Esophagus squamous epithelium (tissue), 5 donors: ENCODE results near the gene ERG28. TPM values are rescaled to one million over a fixed set of nuclear protein-coding genes. Genes with fewer than 3 reads are reported as not detected.

Experiments
- DNase-seq: peaks from one replicate; lab custom pipeline; 2025; lab: John Stamatoyannopoulos, UW
- H3K27ac ChIP-seq, 4 donors: fragments of 200-600 bp; sonication (generic); one replicate each; pipeline ENCODE4 v1.5.1; 2016 to 2019; ENCODE audit warnings: mild to moderate bottlenecking in 1 of 4
- H3K27me3 ChIP-seq, 4 donors: fragments of 200-600 bp; sonication (generic); 1 replicate in 3 of 4; 2 replicates in 1 of 4; pipeline versions ENCODE4 v1.5.1 to v1.6.0; 2017 to 2021; ENCODE audit warnings: antibody characterized with exemption in 1 of 4
- H3K36me3 ChIP-seq, 3 donors: fragments of 200-600 bp; sonication (generic); one replicate each; pipeline ENCODE4 v1.5.1; 2016 to 2019
- H3K4me1 ChIP-seq, 3 donors: fragments of 200-600 bp; sonication (generic); one replicate each; pipeline ENCODE4 v1.5.1; 2017 to 2019
- H3K4me3 ChIP-seq, 4 donors: fragments of 200-600 bp; sonication (generic); 1 replicate in 3 of 4; 2 replicates in 1 of 4; pipeline ENCODE4 v1.5.1; 2016 to 2019; ENCODE audit warnings: mild to moderate bottlenecking in 2 of 4, moderate library complexity in 1 of 4
- H3K9me3 ChIP-seq, 3 donors: fragments of 200-600 bp; sonication (generic); one replicate each; pipeline ENCODE4 v1.5.1; 2016 to 2019
- CTCF ChIP-seq, 6 experiments: fragments of 450-650 bp in 4 of 6; fragments of 200-600 bp in 2 of 6; sonication (generic) in 2 of 6; IDR thresholded peaks; one replicate each; pipeline ENCODE4 v1.5.1; 2016 to 2019; ENCODE audit warnings: antibody characterized with exemption in 6 of 6, mild to moderate bottlenecking in 4 of 6, moderate library complexity in 4 of 6
- POLR2A ChIP-seq, 4 donors: fragments of 450-650 bp; IDR thresholded peaks; one replicate each; pipeline ENCODE4 v1.6.1; 2017; ENCODE audit warnings: antibody characterized with exemption in 4 of 4, mild to moderate bottlenecking in 4 of 4, moderate library complexity in 3 of 4
- WGBS, 2 donors: methylation state at CpG; one replicate each; pipeline ENCODE4 v1.1.5; 2018; 5-methylcytosine and 5-hydroxymethylcytosine counted together
- intact Hi-C: fragments of 100-400 bp; cut with DNase I; formaldehyde crosslinking; loops from one replicate; pipeline ENCODE4 v1.15.0; 2022
- total RNA-seq, 4 donors: library from RNA; depleted of rRNA; stranded (reverse); fragments of >200 nt; gene quantifications; one replicate each; pipeline ENCODE4 v1.1.0, GENCODE V29; 2016
- donor health status: DM: yes; HTN: yes; CAD: no.

Gene ERG28
- total RNA-seq, 4 donors from 2014 or later, result 14.5 to 23.2 (median 19.4) TPM

DNA sequence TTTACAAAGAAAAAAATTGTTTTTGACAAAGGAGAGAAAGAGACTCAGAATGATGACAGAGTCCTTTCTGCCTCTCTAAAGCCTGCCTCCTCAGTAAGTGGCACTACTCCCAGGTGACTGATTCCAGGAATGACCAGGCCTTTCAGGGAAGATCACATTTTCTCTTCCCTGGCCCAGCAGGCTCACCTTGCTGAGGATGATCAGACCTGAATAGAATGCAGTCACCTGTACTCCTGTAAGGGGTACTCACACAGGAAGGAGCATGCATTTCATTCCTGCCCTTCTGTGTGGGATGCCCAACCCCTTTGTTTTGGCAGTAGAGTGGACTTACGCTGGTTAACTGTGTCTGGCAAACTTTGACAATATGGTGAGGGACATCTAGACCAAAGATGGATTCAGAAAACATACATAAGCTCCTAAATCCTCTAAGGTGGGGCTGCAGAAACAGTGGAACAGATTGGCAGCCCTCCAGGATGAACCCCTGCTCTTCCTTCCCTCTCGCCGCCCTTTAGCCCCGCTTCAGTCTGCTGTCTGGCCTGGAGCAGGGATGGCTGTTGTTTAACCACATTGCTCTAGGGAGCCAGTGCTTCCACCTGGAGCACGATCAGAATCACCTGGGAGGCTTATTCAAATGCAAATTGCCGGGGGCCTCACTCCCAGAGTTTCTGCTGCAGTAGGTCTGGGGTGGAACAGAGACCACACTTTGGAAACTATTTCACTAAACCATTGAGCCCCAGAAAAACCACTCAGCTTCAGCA is 29.8 kb downstream of the ERG28 start:
- Histone ChIP-seq H3K36me3 (no peaks in the 10 kb centered on the region), H3K27me3 (no peaks in the 10 kb centered on the region), H3K4me1 (peaks cover 0 to 16% (median 0%) of the 10 kb centered on the region in 3 donors), H3K27ac (no peak overlapping the region), H3K4me3 (no peak overlapping the region), H3K9me3 (no peaks in the 10 kb centered on the region)
- DNase-seq, result no peak
- TF ChIP-seq CTCF (IDR thresholded peaks at IDR 0.05) (no peak), POLR2A (IDR thresholded peaks at IDR 0.05) (no peak)
- intact Hi-C loops, result no loop called here
- 63 to 64% methylated on average over 5 to 6 of the region's 6 CpGs for WGBS, 2 donors

DNA sequence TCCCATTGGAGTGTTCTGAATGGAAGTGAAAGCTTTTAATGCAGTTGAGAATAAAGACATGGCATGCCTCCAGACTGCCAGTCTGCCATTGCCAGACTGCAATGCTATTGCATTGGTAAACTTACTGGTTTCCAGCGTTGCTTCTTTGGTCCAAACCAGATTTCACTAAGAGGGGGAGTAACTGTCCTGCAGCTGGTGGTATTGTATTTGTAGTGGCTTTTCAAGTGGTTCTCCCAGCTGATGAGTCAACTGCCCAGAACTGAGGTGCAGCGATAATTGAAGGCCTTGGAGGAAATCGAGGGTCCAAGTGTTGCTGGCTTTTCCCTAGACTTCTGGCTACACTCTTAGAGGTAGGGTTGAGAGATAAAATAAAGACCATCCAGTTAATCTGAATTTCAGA is 31.9 kb downstream of the ERG28 start:
- H3K27me3 ChIP-seq, result no peaks in the 10 kb centered on the region
- no peak for DNase-seq
- no peak for TF ChIP-seq CTCF (IDR thresholded peaks at IDR 0.05)
- no peak for TF ChIP-seq POLR2A (IDR thresholded peaks at IDR 0.05)
- H3K27ac ChIP-seq, result no peak overlapping the region
- no peaks in the 10 kb centered on the region for H3K36me3 ChIP-seq
- H3K4me3 ChIP-seq, result no peak overlapping the region
- intact Hi-C loops, result no loop called here
- peaks cover 0 to 5% (median 0%) of the 10 kb centered on the region in 3 donors for H3K4me1 ChIP-seq
- WGBS, 2 donors, result 75 to 77% methylated on average over 3 of the region's 3 CpGs
- no peaks in the 10 kb centered on the region for H3K9me3 ChIP-seq

DNA sequence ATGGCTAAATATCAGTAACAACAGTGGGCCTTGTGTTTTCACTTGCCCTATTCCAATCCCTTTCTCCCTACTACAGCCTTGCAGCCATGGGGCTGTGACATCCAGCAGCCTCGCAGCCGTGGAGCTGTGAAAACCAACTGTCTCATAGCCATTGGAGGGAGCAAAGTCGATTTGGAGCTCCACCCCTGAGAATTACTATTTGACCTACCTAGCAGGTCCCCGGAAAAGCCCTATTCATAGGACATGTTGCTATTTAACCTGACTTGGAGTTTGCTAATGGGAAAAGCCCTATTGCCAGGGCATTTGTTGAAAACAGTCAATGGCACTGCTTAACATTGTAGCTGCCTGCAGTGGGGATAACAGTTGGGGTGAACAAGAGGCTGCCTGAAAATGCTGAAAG is 33.3 kb downstream of the ERG28 start:
- H3K9me3 ChIP-seq, result no peaks in the 10 kb centered on the region
- no peak for TF ChIP-seq CTCF (IDR thresholded peaks at IDR 0.05)
- no peak for TF ChIP-seq POLR2A (IDR thresholded peaks at IDR 0.05)
- H3K4me3 ChIP-seq, result no peak overlapping the region
- no peaks in the 10 kb centered on the region for H3K27me3 ChIP-seq
- DNase-seq, result no peak
- H3K27ac ChIP-seq, result no peak overlapping the region
- intact Hi-C loops, result no loop called here
- peaks cover 0 to 5% (median 0%) of the 10 kb centered on the region in 3 donors for H3K4me1 ChIP-seq
- no peaks in the 10 kb centered on the region for H3K36me3 ChIP-seq
- 92 to 94% methylated on average over 2 to 3 of the region's 4 CpGs for WGBS, 2 donors

DNA sequence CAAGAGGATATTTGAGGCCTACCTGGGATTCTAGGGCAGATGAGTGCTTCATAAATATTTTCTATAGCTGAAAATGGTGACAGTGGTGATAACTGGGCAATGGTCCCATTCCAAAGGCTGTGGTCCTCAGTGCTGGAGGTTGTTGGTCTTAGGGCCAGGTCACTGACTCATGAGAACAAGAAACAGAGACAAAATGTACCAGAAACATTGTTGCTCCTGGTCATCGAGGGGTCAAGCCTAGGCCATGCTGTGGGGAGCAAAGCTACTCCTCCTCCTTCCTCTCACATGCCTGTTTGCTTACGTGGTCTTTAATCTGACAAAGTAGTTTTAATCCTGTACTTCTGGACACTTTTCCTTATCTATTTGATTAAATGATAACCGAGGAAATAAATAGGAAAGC is 33.8 kb downstream of the ERG28 start:
- no peaks in the 10 kb centered on the region for H3K36me3 ChIP-seq

More for the DNA sequence above, 33.8 kb downstream of the ERG28 start:
- H3K27ac ChIP-seq, result no peak overlapping the region
- TF ChIP-seq POLR2A (IDR thresholded peaks at IDR 0.05) (no peak), CTCF (IDR thresholded peaks at IDR 0.05) (no peak)
- no peaks in the 10 kb centered on the region for H3K27me3 ChIP-seq
- intact Hi-C loops, result no loop called here
- no peaks in the 10 kb centered on the region for H3K9me3 ChIP-seq
- peaks cover 0 to 5% (median 0%) of the 10 kb centered on the region in 3 donors for H3K4me1 ChIP-seq
- H3K4me3 ChIP-seq, result no peak overlapping the region
- 88 to 91% methylated on average over 3 of the region's 3 CpGs for WGBS, 2 donors
- no peak for DNase-seq
